Measurements from ENCODE around the gene MRPL49. TPM values are rescaled to one million over a fixed set of nuclear protein-coding genes. Genes with fewer than 3 reads are reported as not detected.

The MRPL49 gene
- total and polyA plus RNA-seq, 2 of the 13 experiments (the other 11 are each of a cell fraction or from before 2014, with no cell fraction given) = 39.2 to 53.3 TPM

GRCh38 chr11:65165410-65166317, 43.5 kb downstream of the MRPL49 start (continued):
- TF ChIP-seq SRSF9 (IDR thresholded peaks at IDR 0.05; ENCODE audit: borderline replicate concordance, insufficient read depth, low read depth, low read length, poor library complexity, severe bottlenecking) (no peak), ZSCAN5A (CRISPR knock-in tag; IDR thresholded peaks at IDR 0.05; ENCODE audit: borderline replicate concordance) (no peak), ZNF850 (CRISPR knock-in tag; conservative IDR thresholded peaks at IDR 0.05) (no peak), ZNF3 (CRISPR knock-in tag; IDR thresholded peaks at IDR 0.05) (0 out of 2 replicates have a peak, but pooled peaks have one; percentile 7), SMARCC2 (IDR thresholded peaks at IDR 0.05) (no peak), ZNF556 (CRISPR knock-in tag; IDR thresholded peaks at IDR 0.05; ENCODE audit: borderline replicate concordance) (0 out of 2 replicates have a peak, but pooled peaks have one; percentile 51), ZMAT3 (CRISPR knock-in tag; conservative IDR thresholded peaks at IDR 0.05) (peak; percentile 50; the same call in 1 of the 2 replicates), ZNF639 (CRISPR knock-in tag; conservative IDR thresholded peaks at IDR 0.05) (peak; percentile 59; the same call in 1 of the 2 replicates), ZBTB34 (CRISPR knock-in tag; IDR thresholded peaks at IDR 0.05) (peak; percentile 75; the same call in 1 of the 2 replicates), ZNF644 (CRISPR knock-in tag; IDR thresholded peaks at IDR 0.05; ENCODE audit: low read depth) (no peak), ZNF775 (CRISPR knock-in tag; IDR thresholded peaks at IDR 0.05; ENCODE audit: borderline replicate concordance) (peak; percentile 95), SPEN (CRISPR knock-in tag; IDR thresholded peaks at IDR 0.05; ENCODE audit: low read depth) (peak; percentile 55), NR2C2 (CRISPR knock-in tag; IDR thresholded peaks at IDR 0.05; ENCODE audit: borderline replicate concordance) (peak; percentile 31; the same call in 1 of the 2 replicates), GABPB1 (CRISPR knock-in tag; IDR thresholded peaks at IDR 0.05) (peak; percentile 63; the same call in 1 of the 2 replicates), SP1 (IDR thresholded peaks at IDR 0.05) (no peak), SP1 (CRISPR knock-in tag; IDR thresholded peaks at IDR 0.05) (no peak), HNRNPLL (IDR thresholded peaks at IDR 0.05; ENCODE audit: low read depth, low read length, poor library complexity, severe bottlenecking) (no peak), ZNF782 (CRISPR knock-in tag; IDR thresholded peaks at IDR 0.05; ENCODE audit: borderline replicate concordance) (no peak), MLX (CRISPR knock-in tag; IDR thresholded peaks at IDR 0.05) (peak; percentile 61; the same call in 1 of the 2 replicates), HMGXB4 (CRISPR knock-in tag; IDR thresholded peaks at IDR 0.05; ENCODE audit: borderline replicate concordance in 1 of 2, low read depth in 1 of 2) (peak in 1 of 2 experiments; percentile 52; a peak in 1 of 4 replicates), FOXK2 (IDR thresholded peaks at IDR 0.05) (peak; percentile 72), AGO1 (IDR thresholded peaks at IDR 0.05; ENCODE audit: low read depth, low read length, poor library complexity, severe bottlenecking) (no peak)

Data from HepG2 (cell line).